Measurements from ENCODE around the gene PHF14.

Gene PHF14

GRCh38 chr7:11120068-11120664 is 146.5 kb downstream of the PHF14 start:
- DNase-seq: no peak

DNA sequence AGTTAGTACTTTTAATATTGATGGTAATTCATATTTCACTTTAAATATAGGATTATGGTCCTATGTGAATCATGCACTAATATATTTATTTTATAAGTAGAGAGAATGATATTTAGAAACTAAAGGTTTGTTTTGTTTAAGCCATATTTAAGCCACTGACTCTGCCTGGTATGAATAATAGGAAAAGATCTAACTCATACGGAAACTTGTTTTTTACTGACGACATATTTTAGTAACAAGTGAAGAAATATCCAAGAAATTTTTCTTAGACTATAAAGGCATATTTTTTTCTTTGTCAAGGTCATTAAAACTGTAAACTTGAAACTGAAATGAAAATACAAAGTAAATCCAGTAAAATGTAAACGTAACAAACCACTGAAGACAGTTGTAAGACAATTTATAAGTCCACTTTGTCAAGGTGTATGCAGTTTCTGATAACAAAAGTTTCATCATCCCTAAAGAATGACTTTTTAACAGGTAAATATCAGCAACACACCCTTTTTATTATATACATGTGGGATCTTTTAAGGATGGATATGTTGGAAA is 147.1 kb downstream of the PHF14 start:
- no peak for DNase-seq

DNA sequence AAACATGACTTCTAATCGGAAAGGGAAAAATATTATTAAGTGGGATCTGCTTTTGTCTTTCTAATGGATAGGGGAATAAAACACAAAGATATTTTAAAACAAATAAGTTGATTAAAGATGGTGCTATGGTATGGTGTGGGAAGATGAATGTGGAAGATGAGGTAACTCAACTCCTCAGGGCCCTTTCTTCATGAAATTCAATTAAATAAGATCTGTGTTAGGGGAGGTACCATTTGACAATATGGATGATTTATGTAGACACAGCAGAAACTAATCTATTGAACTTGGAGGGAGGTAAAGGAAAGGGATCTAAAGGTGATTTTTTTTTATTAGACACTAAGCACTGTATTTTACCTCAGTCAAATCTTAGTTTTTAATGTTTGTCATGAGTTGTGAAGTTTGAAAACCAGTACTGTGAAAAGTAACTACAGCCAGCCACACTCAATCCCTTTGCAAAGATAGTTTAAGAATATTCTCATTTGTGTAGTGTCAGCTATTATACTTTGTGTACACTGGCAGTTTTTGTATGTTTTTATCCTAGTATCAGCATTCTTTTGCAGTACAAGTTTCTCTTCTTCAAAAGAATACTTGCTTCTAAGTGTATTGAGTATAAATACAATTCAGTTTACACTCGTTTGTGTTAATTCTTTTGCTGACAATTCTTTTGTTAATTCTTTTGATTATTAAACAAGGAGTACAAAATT is 151.3 kb downstream of the PHF14 start:
- no peak for DNase-seq

- DNase-seq: no peak
Observed at GRCh38 chr7:11127114-11127785, 153.6 kb downstream of the PHF14 start.

DNA sequence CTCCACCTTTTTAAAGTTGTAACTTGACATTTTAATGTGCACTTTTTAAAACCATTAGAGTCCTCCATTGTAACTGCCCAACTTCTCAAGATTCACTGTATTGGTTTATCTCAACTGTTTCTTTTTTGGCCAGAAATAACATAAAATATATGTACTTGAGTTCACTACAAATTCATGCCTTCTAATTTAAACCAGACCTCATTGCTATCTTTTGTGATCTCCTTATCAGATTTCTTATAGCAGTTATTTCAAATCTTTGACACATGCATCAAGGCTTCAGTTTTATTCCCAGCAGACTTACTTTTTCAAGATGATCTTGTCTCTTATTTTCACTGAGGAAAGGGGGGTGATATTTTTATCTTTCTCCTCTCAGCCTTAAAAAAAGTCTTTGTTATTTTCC is 154.3 kb downstream of the PHF14 start:
- DNase-seq: no peak

- no peak for DNase-seq
Observed at GRCh38 chr7:11128498-11128897, 154.8 kb downstream of the PHF14 start.

DNA sequence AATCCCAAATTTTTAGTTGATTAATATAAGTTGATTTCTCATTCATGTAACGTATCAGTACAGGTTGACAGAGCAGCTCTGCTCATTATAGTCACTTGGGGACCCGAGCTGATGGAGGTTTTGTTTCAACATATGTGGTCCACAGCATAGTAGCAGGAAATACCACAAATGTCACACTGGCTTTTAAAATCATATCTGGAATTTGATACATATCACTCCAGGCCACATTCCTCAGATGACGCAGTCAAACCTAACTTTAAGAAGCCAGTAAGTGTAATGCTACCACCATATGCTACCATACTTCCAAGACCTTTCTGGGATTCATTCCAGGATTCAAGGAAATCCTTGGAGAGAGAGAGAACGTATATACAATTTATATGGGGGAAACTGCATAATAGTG is 156.3 kb downstream of the PHF14 start:
- DNase-seq: no peak

DNA sequence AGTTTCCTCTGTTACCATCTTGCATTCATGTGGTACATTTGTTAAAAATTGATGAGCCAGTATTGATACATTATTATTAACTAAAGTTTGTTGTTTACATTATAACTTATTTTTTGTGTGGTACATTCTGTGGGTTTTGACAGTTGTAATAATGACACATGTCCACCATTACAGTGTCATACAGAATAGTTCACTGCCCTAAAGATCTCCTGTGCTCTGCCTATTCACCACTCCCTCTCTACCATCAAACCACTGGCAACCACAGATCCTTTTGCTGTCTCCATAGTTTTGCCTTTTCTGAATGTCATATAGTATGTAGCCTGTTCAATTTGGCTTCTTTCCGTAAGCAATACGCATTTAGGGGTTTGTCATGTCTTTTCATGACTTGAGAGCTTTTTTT is 156.9 kb downstream of the PHF14 start:
- no peak for DNase-seq

- no peak for DNase-seq
Observed at GRCh38 chr7:11133436-11133959, 159.8 kb downstream of the PHF14 start.

GRCh38 chr7:11135573-11135972 is 161.9 kb downstream of the PHF14 start:
- no peak for DNase-seq

GRCh38 chr7:11141541-11141940 is 167.9 kb downstream of the PHF14 start:
- no peak for DNase-seq

GRCh38 chr7:11153694-11154093 is 180.0 kb downstream of the PHF14 start:
- peak; percentile 27 for DNase-seq

GRCh38 chr7:11155883-11156282 is 182.2 kb downstream of the PHF14 start:
- DNase-seq: no peak

DNA sequence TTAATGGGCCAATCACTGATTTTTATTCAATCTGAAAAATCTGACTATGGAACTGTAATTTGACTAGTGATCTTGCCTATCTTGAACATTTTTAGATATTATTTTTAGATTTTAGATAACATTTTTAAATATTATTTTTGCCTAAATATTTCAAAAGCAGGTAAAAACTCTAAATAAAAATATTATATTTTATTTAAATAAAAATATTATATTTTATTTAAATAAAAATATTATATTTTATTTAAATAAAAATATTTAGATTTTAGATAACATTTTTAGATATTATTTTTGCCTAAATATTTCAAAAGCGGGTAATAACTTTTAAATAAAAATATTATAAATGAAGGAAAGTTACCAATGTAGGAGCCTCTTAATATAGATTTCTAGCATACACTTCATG is 187.8 kb downstream of the PHF14 start:
- no peak for DNase-seq

DNA sequence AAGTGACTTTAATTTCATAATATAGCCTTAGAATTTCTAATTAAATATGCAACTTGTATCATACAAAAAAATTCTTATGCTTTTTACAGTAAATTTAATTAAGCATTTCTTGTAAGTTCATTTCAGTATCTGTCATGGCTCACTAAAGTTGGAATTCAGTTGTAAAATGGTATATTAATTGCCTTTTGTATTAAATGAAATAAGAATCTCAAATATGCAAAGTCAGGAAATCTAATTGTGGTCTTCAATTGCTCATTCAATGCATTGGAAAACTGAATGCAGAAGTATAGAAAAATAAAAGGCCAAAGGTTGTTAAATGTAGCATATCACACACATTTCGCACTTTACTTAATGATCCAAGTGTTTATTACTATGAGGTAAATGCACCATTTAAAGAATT is 189.5 kb downstream of the PHF14 start:
- DNase-seq: no peak

- DNase-seq: no peak
Observed at GRCh38 chr7:11166051-11166450, 192.4 kb downstream of the PHF14 start.

DNA sequence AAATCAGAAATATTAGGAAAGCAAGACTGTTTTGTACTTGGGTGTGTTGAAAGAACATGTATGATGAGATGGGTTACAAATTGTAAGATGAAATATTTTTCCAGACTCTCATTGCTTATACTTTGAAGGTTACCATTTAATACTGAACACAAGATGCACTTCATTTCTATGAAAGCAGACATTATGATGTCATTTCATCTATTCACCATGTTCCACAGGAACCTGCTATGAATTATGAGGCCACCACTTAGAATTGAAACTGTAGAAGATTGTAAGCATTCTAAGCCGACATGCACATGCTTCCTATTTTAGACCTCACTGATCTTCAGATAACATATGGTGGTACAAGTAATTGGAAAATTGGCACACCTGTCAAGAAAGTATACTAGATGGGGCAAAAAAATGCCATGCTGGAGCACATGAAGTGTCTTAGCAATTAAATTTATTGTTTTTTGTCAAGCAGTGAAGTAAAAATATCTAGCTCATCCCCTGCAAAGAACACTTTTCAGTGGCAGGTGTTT is 195.0 kb downstream of the PHF14 start:
- DNase-seq: no peak

- DNase-seq: no peak
Observed at GRCh38 chr7:11170175-11170574, 196.5 kb downstream of the PHF14 start.

GRCh38 chr7:11170863-11171568 is 197.3 kb downstream of the PHF14 start:
- no peak for DNase-seq

- no peak for DNase-seq
Observed at GRCh38 chr7:11171569-11172192, 198.0 kb downstream of the PHF14 start.

- DNase-seq: no peak
Observed at GRCh38 chr7:11172835-11173234, 199.2 kb downstream of the PHF14 start.

GRCh38 chr7:11175371-11175770 is 201.7 kb downstream of the PHF14 start:
- no peak for DNase-seq
